Measurements from ENCODE around the gene AKAP6. TPM values are rescaled to one million over a fixed set of nuclear protein-coding genes. Genes with fewer than 3 reads are reported as not detected.

The AKAP6 gene
- total and polyA plus RNA-seq, 4 donors, result 0.42 to 3.2 (median 1.7) TPM

DNA sequence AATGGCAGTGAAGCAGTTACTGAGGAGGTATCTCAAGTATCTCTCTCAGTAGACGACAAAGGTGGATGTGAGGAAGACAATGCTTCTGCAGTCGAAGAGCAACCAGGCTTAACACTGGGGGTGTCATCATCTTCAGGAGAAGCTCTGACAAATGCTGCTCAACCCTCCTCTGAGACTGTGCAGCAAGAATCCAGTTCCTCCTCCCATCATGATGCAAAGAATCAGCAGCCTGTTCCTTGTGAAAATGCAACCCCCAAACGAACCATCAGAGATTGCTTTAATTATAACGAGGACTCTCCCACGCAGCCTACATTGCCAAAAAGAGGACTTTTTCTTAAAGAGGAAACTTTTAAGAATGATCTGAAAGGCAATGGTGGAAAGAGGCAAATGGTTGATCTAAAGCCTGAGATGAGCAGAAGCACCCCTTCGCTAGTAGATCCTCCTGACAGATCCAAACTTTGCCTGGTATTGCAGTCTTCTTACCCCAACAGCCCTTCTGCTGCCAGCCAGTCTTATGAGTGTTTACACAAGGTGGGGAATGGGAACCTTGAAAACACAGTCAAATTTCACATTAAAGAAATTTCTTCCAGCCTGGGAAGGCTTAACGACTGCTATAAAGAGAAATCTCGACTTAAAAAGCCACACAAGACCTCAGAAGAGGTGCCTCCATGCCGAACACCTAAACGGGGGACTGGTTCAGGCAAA lies 216.6 kb downstream of the AKAP6 start:
- Histone ChIP-seq H3K27ac (ENCODE audit: low read depth in 1 of 2, low read length in 2 of 2) (no peak overlapping the region), H3K9me3 (ENCODE audit: control insufficient read depth in 4 of 4, low read length in 3 of 4) (no peaks in the 10 kb centered on the region), H3K4me1 (ENCODE audit: control insufficient read depth in 4 of 4, insufficient read depth in 4 of 4, low read length in 3 of 4) (no peaks in the 10 kb centered on the region), H3K36me3 (ENCODE audit: control insufficient read depth in 4 of 4, insufficient read depth in 3 of 4, low read depth in 1 of 4, low read length in 3 of 4) (peaks cover 0 to 16% (median 4%) of the 10 kb centered on the region in 4 donors), H3K4me3 (ENCODE audit: low read depth in 1 of 3, low read length in 3 of 3) (no peak overlapping the region), H3K9ac (ENCODE audit: low read depth in 1 of 2, low read length in 2 of 2) (no peak overlapping the region), H3K27me3 (ENCODE audit: control insufficient read depth in 4 of 4, insufficient read depth in 4 of 4, low read length in 3 of 4) (no peaks in the 10 kb centered on the region)
- TF ChIP-seq, protein P1, sequence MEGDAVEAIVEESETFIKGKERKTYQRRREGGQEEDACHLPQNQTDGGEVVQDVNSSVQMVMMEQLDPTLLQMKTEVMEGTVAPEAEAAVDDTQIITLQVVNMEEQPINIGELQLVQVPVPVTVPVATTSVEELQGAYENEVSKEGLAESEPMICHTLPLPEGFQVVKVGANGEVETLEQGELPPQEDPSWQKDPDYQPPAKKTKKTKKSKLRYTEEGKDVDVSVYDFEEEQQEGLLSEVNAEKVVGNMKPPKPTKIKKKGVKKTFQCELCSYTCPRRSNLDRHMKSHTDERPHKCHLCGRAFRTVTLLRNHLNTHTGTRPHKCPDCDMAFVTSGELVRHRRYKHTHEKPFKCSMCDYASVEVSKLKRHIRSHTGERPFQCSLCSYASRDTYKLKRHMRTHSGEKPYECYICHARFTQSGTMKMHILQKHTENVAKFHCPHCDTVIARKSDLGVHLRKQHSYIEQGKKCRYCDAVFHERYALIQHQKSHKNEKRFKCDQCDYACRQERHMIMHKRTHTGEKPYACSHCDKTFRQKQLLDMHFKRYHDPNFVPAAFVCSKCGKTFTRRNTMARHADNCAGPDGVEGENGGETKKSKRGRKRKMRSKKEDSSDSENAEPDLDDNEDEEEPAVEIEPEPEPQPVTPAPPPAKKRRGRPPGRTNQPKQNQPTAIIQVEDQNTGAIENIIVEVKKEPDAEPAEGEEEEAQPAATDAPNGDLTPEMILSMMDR (IDR thresholded peaks at IDR 0.05; ENCODE audit: low read depth, low read length, missing input control), result no peak
- TF ChIP-seq, protein P2, sequence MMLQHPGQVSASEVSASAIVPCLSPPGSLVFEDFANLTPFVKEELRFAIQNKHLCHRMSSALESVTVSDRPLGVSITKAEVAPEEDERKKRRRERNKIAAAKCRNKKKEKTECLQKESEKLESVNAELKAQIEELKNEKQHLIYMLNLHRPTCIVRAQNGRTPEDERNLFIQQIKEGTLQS (IDR thresholded peaks at IDR 0.05), result no peak
- TF ChIP-seq NR2F2 (IDR thresholded peaks at IDR 0.05), result no peak
- WGBS, result 79% methylated on average over 10 of the region's 10 CpGs
- DNase-seq (ENCODE audit: low spot score), result no peak

DNA sequence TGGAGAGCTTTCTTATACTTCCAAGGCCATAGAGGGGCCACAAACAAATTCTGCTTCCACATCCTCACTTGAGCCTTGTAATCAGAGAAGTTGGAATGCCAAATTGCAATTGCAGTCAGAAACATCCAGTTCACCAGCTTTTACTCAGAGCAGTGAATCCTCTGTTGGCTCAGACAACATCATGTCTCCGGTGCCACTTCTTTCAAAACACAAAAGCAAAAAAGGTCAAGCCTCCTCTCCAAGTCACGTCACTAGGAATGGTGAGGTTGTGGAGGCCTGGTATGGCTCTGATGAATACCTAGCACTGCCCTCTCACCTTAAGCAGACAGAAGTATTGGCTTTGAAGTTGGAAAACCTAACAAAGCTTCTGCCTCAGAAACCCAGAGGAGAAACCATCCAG lies 217.1 kb downstream of the AKAP6 start:
- DNase-seq (ENCODE audit: low spot score), result no peak
- Histone ChIP-seq H3K9me3 (ENCODE audit: control insufficient read depth in 4 of 4, low read length in 3 of 4) (no peaks in the 10 kb centered on the region), H3K4me1 (ENCODE audit: control insufficient read depth in 4 of 4, insufficient read depth in 4 of 4, low read length in 3 of 4) (no peaks in the 10 kb centered on the region), H3K27ac (ENCODE audit: low read depth in 1 of 2, low read length in 2 of 2) (no peak overlapping the region), H3K9ac (ENCODE audit: low read depth in 1 of 2, low read length in 2 of 2) (no peak overlapping the region), H3K4me3 (ENCODE audit: low read depth in 1 of 3, low read length in 3 of 3) (no peak overlapping the region), H3K36me3 (ENCODE audit: control insufficient read depth in 4 of 4, insufficient read depth in 3 of 4, low read depth in 1 of 4, low read length in 3 of 4) (peaks cover 0 to 16% (median 4%) of the 10 kb centered on the region in 4 donors), H3K27me3 (ENCODE audit: control insufficient read depth in 4 of 4, insufficient read depth in 4 of 4, low read length in 3 of 4) (no peaks in the 10 kb centered on the region)
- no peak for TF ChIP-seq HNF4G (IDR thresholded peaks at IDR 0.05)
- no peak for TF ChIP-seq RAD21 (IDR thresholded peaks at IDR 0.05)
- TF ChIP-seq, protein P1 (IDR thresholded peaks at IDR 0.05; ENCODE audit: low read depth, low read length, missing input control), result no peak
- TF ChIP-seq, protein P3, sequence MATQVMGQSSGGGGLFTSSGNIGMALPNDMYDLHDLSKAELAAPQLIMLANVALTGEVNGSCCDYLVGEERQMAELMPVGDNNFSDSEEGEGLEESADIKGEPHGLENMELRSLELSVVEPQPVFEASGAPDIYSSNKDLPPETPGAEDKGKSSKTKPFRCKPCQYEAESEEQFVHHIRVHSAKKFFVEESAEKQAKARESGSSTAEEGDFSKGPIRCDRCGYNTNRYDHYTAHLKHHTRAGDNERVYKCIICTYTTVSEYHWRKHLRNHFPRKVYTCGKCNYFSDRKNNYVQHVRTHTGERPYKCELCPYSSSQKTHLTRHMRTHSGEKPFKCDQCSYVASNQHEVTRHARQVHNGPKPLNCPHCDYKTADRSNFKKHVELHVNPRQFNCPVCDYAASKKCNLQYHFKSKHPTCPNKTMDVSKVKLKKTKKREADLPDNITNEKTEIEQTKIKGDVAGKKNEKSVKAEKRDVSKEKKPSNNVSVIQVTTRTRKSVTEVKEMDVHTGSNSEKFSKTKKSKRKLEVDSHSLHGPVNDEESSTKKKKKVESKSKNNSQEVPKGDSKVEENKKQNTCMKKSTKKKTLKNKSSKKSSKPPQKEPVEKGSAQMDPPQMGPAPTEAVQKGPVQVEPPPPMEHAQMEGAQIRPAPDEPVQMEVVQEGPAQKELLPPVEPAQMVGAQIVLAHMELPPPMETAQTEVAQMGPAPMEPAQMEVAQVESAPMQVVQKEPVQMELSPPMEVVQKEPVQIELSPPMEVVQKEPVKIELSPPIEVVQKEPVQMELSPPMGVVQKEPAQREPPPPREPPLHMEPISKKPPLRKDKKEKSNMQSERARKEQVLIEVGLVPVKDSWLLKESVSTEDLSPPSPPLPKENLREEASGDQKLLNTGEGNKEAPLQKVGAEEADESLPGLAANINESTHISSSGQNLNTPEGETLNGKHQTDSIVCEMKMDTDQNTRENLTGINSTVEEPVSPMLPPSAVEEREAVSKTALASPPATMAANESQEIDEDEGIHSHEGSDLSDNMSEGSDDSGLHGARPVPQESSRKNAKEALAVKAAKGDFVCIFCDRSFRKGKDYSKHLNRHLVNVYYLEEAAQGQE (IDR thresholded peaks at IDR 0.05), result no peak
- TF ChIP-seq FOXA2 (IDR thresholded peaks at IDR 0.05), result no peak
- TF ChIP-seq JUND (IDR thresholded peaks at IDR 0.05), result no peak
- no peak for TF ChIP-seq RXRA (IDR thresholded peaks at IDR 0.05)
- 86% methylated on average over 2 of the region's 2 CpGs for WGBS
